Posterior vena cava (tissue), 2 donors: ENCODE results near the gene CTU2. TPM values are rescaled to one million over a fixed set of nuclear protein-coding genes. Genes with fewer than 3 reads are reported as not detected.

ENCODE experiments used
- DNase-seq: peaks from one replicate; pipeline ENCODE4 v3.0.0-alpha.2; 2020; ENCODE audit warnings: low spot score
- intact Hi-C, 2 donors: fragments of 100-400 bp; cut with DNase I; formaldehyde crosslinking; loops; one replicate each; pipeline versions ENCODE4 v1.14.1 to v1.14.2; 2022 to 2023
- total RNA-seq, 2 donors: library from RNA; stranded (reverse); fragmentation: NEBNext Ultra II Directional; extraction: Animal tissue kit (Norgen Biotek cat#: 25700); gene quantifications; one replicate each; pipeline ENCODE4 v1.2.1, GENCODE V29; 2021
- donor health status: DM: yes; HTN: yes; CAD: no.
- donor health status: DM: yes; HTN: yes; CAD: no.

CTU2 gene
- total RNA-seq, 2 donors from 2014 or later: 17.2 to 20.4 TPM

DNA sequence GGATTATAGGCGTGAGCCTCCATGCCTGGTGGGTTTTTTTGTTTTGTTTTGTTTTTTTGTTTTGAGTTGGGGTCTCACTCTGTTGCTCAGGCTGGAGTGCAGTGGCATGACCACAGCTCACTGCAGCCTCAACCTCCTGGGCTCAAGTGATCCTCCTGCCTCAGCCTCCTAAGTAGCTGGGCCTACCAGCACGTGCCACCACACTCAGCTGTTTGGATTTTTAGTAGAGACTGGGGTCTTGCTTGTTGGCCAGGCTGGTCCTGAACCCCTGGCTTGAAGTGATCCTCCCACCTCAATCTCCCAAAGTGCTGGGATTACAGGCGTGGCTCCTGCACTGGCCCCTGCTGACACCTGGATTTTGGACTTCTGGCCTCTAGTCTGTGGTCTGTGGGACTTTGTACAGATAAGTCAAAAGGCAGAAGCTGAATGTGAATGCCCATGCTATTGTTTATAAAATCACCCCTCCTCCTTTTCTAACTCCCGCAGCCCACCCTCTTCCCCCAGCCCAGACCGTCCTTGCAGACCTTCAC, 25.7 kb upstream of the CTU2 start:
- no peak for DNase-seq
- intact Hi-C loops: no loop called here

- DNase-seq: peak; percentile 81
- intact Hi-C loops: no loop called here
Measured at GRCh38 chr16:88681084-88681680, 25.1 kb upstream of the CTU2 start.

DNA sequence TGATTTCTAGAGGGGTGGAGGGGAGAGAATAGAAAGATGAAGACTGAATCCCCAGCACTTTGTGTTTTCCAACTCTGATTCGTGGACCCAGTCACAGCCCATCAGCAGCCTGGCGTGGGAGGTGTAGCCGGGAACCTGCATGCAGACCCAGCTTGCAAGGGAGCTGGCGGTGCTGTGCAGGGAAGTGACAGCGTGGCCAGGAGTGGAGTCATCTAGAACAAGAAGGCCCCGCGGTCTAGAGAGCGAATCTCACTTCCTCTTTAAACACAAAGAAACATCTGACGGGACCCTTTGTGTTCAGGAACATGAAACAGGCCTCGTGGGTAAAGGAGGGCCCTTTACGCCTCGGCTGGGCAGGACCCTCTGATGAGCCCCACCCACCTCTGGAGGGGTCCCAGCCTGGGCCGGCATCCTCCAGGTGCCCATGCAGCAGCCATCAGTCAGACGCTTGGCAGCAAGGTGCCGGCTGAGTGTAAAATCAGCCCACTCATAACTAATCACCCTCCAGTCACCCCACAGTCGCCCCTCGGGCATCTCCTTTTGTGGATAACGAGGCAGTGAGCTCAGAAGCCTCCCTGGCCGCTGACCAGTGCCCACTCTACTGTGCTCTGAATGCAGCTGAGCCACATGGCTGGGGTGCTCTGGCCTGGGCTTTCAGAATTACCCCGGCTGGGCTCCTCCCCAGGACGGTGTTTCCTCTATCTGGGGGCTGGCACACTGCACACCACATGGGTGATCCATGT, 24.4 kb upstream of the CTU2 start:
- intact Hi-C loops: no loop called here
- DNase-seq: peak; percentile 89

- no peak for DNase-seq
- intact Hi-C loops: no loop called here
Measured at GRCh38 chr16:88684569-88685155, 21.6 kb upstream of the CTU2 start.

- peak; percentile 80 for DNase-seq
- intact Hi-C loops: no loop called here
Measured at GRCh38 chr16:88685156-88686061, 20.9 kb upstream of the CTU2 start.

DNA sequence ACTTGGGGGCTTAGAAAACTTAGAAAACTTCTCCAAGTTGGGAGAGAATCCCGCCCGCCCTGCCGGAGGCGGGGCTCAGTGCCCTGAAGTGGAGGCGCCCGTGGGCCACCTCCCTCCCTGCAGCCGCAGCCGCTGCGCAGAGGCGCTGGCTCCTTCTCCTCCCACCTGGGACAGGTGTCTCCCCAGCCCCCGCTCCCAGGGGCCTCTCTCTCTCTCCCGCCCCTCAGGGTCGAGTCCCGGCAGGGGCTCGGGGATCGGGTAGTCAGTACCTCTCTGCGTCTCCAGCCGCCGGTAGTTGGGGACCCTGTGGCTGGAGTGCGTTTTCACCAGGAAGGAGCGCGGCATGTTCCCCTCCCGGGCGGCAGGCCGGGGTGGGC, 20.3 kb upstream of the CTU2 start:
- intact Hi-C loops: no loop called here
- DNase-seq: no peak

- peak; percentile 93 for DNase-seq
- intact Hi-C loops: no loop called here
Measured at GRCh38 chr16:88686439-88687253, 19.7 kb upstream of the CTU2 start, which contains the start of gene SNAI3. Gene SNAI3, minus strand, starts transcription at chr16:88686507. Its CDS starts 101 bp downstream, at chr16:88686406.

- no peak for DNase-seq
- intact Hi-C loops: no loop called here
Measured at GRCh38 chr16:88687254-88687576, 19.1 kb upstream of the CTU2 start.

DNA sequence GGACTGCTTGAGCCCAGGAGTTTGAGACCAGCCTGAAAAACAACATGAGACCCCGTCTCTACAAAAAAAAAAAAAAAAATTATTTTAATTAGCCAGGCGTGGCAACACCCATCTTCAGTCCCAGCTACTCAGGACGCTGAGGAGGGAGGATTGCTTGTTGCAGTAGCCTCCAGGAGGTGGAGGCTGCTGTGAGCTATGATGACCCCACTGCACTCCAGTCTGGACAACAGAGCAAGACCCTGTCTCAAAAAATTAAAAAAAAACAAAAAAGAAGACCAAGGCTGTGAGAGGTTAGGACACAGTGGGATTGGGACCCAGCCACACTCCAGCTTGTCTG, 18.7 kb upstream of the CTU2 start:
- intact Hi-C loops: no loop called here

GRCh38 chr16:88688013-88688778, 18.1 kb upstream of the CTU2 start:
- DNase-seq: no peak
- intact Hi-C loops: no loop called here

More for the DNA sequence above, 18.7 kb upstream of the CTU2 start:
- no peak for DNase-seq

- intact Hi-C loops: no loop called here
- no peak for DNase-seq
Measured at GRCh38 chr16:88690341-88691128, 15.8 kb upstream of the CTU2 start.

GRCh38 chr16:88691129-88691813, 15.0 kb upstream of the CTU2 start:
- DNase-seq: no peak

GRCh38 chr16:88691924-88692560, 14.3 kb upstream of the CTU2 start:
- DNase-seq: no peak
- intact Hi-C loops: no loop called here

More at GRCh38 chr16:88691129-88691813, 15.0 kb upstream of the CTU2 start:
- intact Hi-C loops: no loop called here

DNA sequence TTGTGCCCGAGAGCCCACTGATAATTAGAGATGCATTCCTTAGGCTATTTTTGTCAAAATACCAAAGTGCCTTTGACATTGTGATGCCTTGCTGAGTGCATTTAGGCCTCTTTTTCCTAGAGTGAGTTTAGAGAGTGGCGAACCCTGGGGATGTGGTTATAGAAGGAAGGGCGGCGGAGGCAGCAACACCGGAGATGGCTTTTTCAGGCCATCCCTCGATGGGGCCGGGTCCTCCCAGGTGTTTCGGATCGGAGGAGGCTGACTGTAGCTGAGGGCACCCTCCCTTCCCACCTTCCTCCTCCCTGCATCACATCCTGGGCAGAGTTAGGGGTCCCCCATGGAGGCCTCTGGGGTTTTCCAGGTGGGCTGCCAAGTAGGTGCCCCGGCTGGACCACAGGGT, 13.4 kb upstream of the CTU2 start:
- intact Hi-C loops: no loop called here
- no peak for DNase-seq

DNA sequence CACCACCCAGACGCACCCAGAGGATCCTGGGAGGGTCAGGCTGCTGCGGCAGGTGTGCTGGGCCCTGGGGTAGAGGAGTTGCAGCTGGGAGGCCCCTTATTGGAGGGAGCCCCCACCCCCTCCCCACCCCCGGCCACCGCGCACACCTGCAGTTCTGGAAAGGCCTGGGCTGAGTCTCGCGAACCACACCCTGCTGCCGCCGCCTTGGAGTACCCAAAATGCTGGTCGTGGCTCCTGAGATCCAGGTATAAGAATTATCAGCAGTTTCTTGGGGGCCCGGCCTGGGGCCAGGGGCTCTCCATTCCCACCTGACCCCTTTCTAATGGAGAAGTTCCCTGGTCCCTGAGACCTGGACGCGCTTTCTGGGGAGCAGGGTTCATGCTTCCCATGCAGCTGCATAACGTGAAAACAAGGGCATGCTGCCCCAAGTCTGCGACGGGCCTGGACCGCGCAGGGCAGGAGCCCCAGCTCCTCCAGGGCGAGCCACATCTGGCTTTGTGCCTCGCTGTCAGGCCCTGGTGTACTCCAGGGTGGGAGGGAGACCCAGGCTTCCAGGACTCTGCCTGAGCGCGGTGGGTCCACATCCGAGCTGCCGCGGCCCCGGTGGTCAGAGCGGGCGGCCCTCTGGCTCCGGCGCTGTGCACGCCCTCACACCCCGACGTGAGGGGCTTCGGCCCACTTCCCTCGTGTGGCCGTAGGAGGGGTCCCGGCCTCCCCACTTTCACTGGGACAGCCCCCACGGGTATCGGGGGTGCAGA, 12.7 kb upstream of the CTU2 start:
- no peak for DNase-seq
- intact Hi-C loops: no loop called here
